ENCODE results near the gene HS3ST5.
"Not testable (repeated sequence)": the region's sequence is repeated elsewhere in the genome, so short reads cannot be mapped to it uniquely, and the experiment has no call there.

The HS3ST5 gene

GRCh38 chr6:114083251-114083650, 259.6 kb downstream of the HS3ST5 start:
- no peak for DNase-seq

GRCh38 chr6:114081730-114082129, 261.1 kb downstream of the HS3ST5 start:
- no peak for DNase-seq

- DNase-seq: no peak
These were observed 261.8 kb downstream of the HS3ST5 start for GRCh38 chr6:114080891-114081510.

GRCh38 chr6:114080410-114080809, 262.4 kb downstream of the HS3ST5 start:
- not testable (repeated sequence) for DNase-seq

GRCh38 chr6:114075777-114076176, 267.0 kb downstream of the HS3ST5 start:
- no peak for DNase-seq

GRCh38 chr6:114075300-114075699, 267.5 kb downstream of the HS3ST5 start:
- no peak for DNase-seq

GRCh38 chr6:114068771-114069170, 274.1 kb downstream of the HS3ST5 start:
- DNase-seq: no peak

- no peak for DNase-seq
These were observed 274.7 kb downstream of the HS3ST5 start for GRCh38 chr6:114068116-114068515.

- DNase-seq: no peak
These were observed 278.0 kb downstream of the HS3ST5 start for GRCh38 chr6:114064862-114065261.

GRCh38 chr6:114063956-114064355, 278.9 kb downstream of the HS3ST5 start:
- DNase-seq: no peak

GRCh38 chr6:114062199-114062598, 280.6 kb downstream of the HS3ST5 start:
- no peak for DNase-seq

GRCh38 chr6:114061741-114062140, 281.1 kb downstream of the HS3ST5 start:
- DNase-seq: no peak

GRCh38 chr6:114061116-114061515, 281.7 kb downstream of the HS3ST5 start:
- DNase-seq: no peak

GRCh38 chr6:114058435-114058834, 284.4 kb downstream of the HS3ST5 start:
- no peak for DNase-seq

GRCh38 chr6:114055763-114056162, 287.1 kb downstream of the HS3ST5 start:
- DNase-seq: peak; percentile 37

- no peak for DNase-seq
These were observed 287.5 kb downstream of the HS3ST5 start for GRCh38 chr6:114055349-114055748.

GRCh38 chr6:114053791-114054190, 289.0 kb downstream of the HS3ST5 start:
- no peak for DNase-seq

- no peak for DNase-seq
These were observed 290.7 kb downstream of the HS3ST5 start for GRCh38 chr6:114052141-114052540.

GRCh38 chr6:114051031-114051430, 291.8 kb downstream of the HS3ST5 start:
- DNase-seq: no peak

- no peak for DNase-seq
These were observed 293.4 kb downstream of the HS3ST5 start for GRCh38 chr6:114049367-114049966.

- DNase-seq: not testable (repeated sequence)
These were observed 298.3 kb downstream of the HS3ST5 start for GRCh38 chr6:114044566-114044965.

- no peak for DNase-seq
These were observed 300.4 kb downstream of the HS3ST5 start for GRCh38 chr6:114042267-114043016.

GRCh38 chr6:114040871-114041270, 302.0 kb downstream of the HS3ST5 start:
- DNase-seq: no peak

GRCh38 chr6:114039841-114040240, 303.0 kb downstream of the HS3ST5 start:
- DNase-seq: no peak
